ENCODE results near the gene SHROOM4. TPM values are rescaled to one million over a fixed set of nuclear protein-coding genes. Genes with fewer than 3 reads are reported as not detected.

SHROOM4 gene
- total RNA-seq, 2 experiments from 2014 or later, result not detected

DNA sequence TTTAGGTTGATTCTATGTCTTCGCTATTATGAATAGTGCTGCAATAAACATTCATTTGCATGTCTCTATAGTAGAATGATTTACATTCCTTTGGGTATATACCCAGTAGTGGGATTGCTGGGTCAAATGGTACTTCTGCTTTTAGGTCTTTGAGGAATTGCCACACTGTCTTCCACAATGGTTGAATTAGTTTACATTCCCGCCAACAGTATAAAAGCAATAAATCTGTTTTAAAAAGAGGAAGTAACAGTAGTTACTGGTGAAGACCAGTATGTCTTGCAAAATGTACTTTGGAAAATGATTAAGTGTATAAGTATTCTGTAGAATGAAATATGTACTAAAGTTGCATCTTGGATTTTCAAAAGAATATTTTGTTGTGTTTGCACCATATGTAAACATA, 77.3 kb downstream of the SHROOM4 start:
- H3K9me2 ChIP-seq (ENCODE audit: insufficient read depth, low read length), result no peaks in the 10 kb centered on the region
- H4K20me1 ChIP-seq (ENCODE audit: insufficient read depth, low read length), result no peaks in the 10 kb centered on the region
- no TSS peak for BruUV-seq (replicated peaks)
- no peaks in the 10 kb centered on the region for H3K36me3 ChIP-seq (ENCODE audit: insufficient read depth, low read length)
- H3K4me3 ChIP-seq (ENCODE audit: low read depth, low read length, poor library complexity, severe bottlenecking), result no peak overlapping the region
- H3K9me3 ChIP-seq (ENCODE audit: low read length), result no peaks in the 10 kb centered on the region
- H3K79me2 ChIP-seq (ENCODE audit: insufficient read depth, low read depth, low read length), result no peaks in the 10 kb centered on the region
- ChIA-PET POLR2A (no interaction called here), CTCF (ENCODE audit: unreplicated experiment) (no interaction called here)
- H3K4me2 ChIP-seq (ENCODE audit: low read length), result no peak overlapping the region
- H3K4me1 ChIP-seq (ENCODE audit: insufficient read depth, low read length, poor library complexity, severe bottlenecking), result no peaks in the 10 kb centered on the region
- no peak overlapping the region for H2AFZ ChIP-seq (ENCODE audit: low read length)
- H3K27ac ChIP-seq (ENCODE audit: low read depth, low read length, poor library complexity, severe bottlenecking), result no peak overlapping the region
- no peak for DNase-seq (ENCODE audit: low spot score)
- TF ChIP-seq, protein P1, sequence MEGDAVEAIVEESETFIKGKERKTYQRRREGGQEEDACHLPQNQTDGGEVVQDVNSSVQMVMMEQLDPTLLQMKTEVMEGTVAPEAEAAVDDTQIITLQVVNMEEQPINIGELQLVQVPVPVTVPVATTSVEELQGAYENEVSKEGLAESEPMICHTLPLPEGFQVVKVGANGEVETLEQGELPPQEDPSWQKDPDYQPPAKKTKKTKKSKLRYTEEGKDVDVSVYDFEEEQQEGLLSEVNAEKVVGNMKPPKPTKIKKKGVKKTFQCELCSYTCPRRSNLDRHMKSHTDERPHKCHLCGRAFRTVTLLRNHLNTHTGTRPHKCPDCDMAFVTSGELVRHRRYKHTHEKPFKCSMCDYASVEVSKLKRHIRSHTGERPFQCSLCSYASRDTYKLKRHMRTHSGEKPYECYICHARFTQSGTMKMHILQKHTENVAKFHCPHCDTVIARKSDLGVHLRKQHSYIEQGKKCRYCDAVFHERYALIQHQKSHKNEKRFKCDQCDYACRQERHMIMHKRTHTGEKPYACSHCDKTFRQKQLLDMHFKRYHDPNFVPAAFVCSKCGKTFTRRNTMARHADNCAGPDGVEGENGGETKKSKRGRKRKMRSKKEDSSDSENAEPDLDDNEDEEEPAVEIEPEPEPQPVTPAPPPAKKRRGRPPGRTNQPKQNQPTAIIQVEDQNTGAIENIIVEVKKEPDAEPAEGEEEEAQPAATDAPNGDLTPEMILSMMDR (conservative IDR thresholded peaks at IDR 0.05; ENCODE audit: low read length), result no peak
- TF ChIP-seq EZH2phosphoT487 (IDR thresholded peaks at IDR 0.05; ENCODE audit: borderline replicate concordance, low read depth, low read length), result no peak
- intact Hi-C loops (cut with micrococcal nuclease; ENCODE audit: unreplicated experiment), result no loop called here

DNA sequence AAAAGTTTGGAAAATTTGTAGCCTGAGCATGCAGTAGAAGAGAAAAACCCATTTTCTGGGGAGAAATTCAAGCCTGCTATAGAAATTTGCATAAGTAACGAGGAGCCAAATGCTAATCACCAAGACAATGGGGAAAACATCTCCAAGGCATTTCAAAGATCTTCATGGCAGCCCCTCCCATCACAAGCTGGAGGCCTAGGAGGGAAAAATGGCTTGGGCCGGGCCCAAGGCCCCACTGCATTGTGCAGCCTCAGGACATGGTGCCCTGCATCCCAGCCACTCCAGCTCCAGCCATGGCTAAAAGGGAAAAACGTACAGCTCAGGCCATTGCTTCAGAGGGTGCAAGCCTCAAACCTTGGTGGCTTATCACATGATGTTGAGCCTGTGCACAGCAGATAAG, 87.7 kb downstream of the SHROOM4 start:
- H3K9me2 ChIP-seq (ENCODE audit: insufficient read depth, low read length), result no peaks in the 10 kb centered on the region

DNA sequence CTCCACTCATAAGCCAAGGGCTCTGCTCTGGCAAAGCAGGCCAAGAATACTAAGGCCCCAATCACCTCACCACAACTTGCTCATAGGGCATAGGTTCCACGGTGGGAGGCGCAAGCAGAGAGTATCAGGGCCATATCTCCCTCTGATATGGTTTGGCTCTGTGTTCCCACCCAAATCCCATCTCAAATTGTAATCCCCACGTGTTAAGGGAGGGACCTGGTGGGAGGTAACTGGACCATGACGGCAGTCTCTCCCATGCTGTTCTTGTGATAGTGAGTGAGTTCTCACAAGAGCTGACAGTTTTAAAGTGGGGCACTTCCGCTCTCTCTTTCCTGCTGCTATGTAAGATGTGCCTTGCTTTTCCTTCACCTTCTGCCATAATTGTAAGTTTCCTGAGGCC, 88.7 kb downstream of the SHROOM4 start:
- BruUV-seq (replicated peaks), result no TSS peak
- Histone ChIP-seq H3K79me2 (ENCODE audit: insufficient read depth, low read depth, low read length) (no peaks in the 10 kb centered on the region), H3K4me2 (ENCODE audit: low read length) (no peak overlapping the region), H3K9me2 (ENCODE audit: insufficient read depth, low read length) (no peaks in the 10 kb centered on the region), H3K36me3 (ENCODE audit: insufficient read depth, low read length) (no peaks in the 10 kb centered on the region), H3K9me3 (ENCODE audit: low read length) (no peaks in the 10 kb centered on the region), H3K4me1 (ENCODE audit: insufficient read depth, low read length, poor library complexity, severe bottlenecking) (no peaks in the 10 kb centered on the region), H4K20me1 (ENCODE audit: insufficient read depth, low read length) (no peaks in the 10 kb centered on the region), H3K27ac (ENCODE audit: low read depth, low read length, poor library complexity, severe bottlenecking) (no peak overlapping the region), H3K4me3 (ENCODE audit: low read depth, low read length, poor library complexity, severe bottlenecking) (no peak overlapping the region), H2AFZ (ENCODE audit: low read length) (no peak overlapping the region)
- DNase-seq (ENCODE audit: low spot score), result no peak
- CTCF ChIA-PET (ENCODE audit: unreplicated experiment), result no interaction called here
- POLR2A ChIA-PET, result no interaction called here
- TF ChIP-seq, protein P1 (conservative IDR thresholded peaks at IDR 0.05; ENCODE audit: low read length), result no peak
- TF ChIP-seq EZH2phosphoT487 (IDR thresholded peaks at IDR 0.05; ENCODE audit: borderline replicate concordance, low read depth, low read length), result no peak
- intact Hi-C loops (cut with micrococcal nuclease; ENCODE audit: unreplicated experiment), result no loop called here

More for the DNA sequence above, 87.7 kb downstream of the SHROOM4 start:
- no peak for DNase-seq (ENCODE audit: low spot score)
- Histone ChIP-seq H3K36me3 (ENCODE audit: insufficient read depth, low read length) (no peaks in the 10 kb centered on the region), H3K9me3 (ENCODE audit: low read length) (no peaks in the 10 kb centered on the region), H3K27ac (ENCODE audit: low read depth, low read length, poor library complexity, severe bottlenecking) (no peak overlapping the region), H3K79me2 (ENCODE audit: insufficient read depth, low read depth, low read length) (no peaks in the 10 kb centered on the region), H4K20me1 (ENCODE audit: insufficient read depth, low read length) (no peaks in the 10 kb centered on the region), H3K4me1 (ENCODE audit: insufficient read depth, low read length, poor library complexity, severe bottlenecking) (no peaks in the 10 kb centered on the region), H3K4me3 (ENCODE audit: low read depth, low read length, poor library complexity, severe bottlenecking) (no peak overlapping the region), H2AFZ (ENCODE audit: low read length) (no peak overlapping the region), H3K4me2 (ENCODE audit: low read length) (no peak overlapping the region)
- CTCF ChIA-PET (ENCODE audit: unreplicated experiment), result no interaction called here
- POLR2A ChIA-PET, result no interaction called here
- BruUV-seq (replicated peaks), result no TSS peak
- intact Hi-C loops (cut with micrococcal nuclease; ENCODE audit: unreplicated experiment), result no loop called here
- no peak for TF ChIP-seq EZH2phosphoT487 (IDR thresholded peaks at IDR 0.05; ENCODE audit: borderline replicate concordance, low read depth, low read length)
- TF ChIP-seq, protein P1 (conservative IDR thresholded peaks at IDR 0.05; ENCODE audit: low read length), result no peak
